Sigmoid colon (tissue), 7 donors: ENCODE results near the gene ABCA2. TPM values are rescaled to one million over a fixed set of nuclear protein-coding genes. Genes with fewer than 3 reads are reported as not detected.

Experiments used
- DNase-seq: peaks from one replicate; pipeline ENCODE4 v3.0.0-alpha.2; 2019
- H3K27ac ChIP-seq, 4 donors: fragments of 200-600 bp; sonication (generic); one replicate each; pipeline ENCODE4 v1.5.1; 2016 to 2019; ENCODE audit warnings: mild to moderate bottlenecking in 1 of 4
- H3K27me3 ChIP-seq, 3 donors: fragments of 200-600 bp; sonication (generic); one replicate each; pipeline ENCODE4 v1.5.1; 2019; ENCODE audit warnings: mild to moderate bottlenecking in 1 of 3
- H3K36me3 ChIP-seq, 4 donors: fragments of 200-600 bp; sonication (generic); one replicate each; pipeline ENCODE4 v1.5.1; 2016 to 2019
- H3K4me1 ChIP-seq, 4 donors: fragments of 200-600 bp; sonication (generic); one replicate each; pipeline ENCODE4 v1.5.1; 2017 to 2019
- H3K4me3 ChIP-seq, 4 donors: fragments of 200-600 bp; sonication (generic); one replicate each; pipeline ENCODE4 v1.5.1; 2017 to 2019; ENCODE audit warnings: mild to moderate bottlenecking in 2 of 4, moderate library complexity in 1 of 4
- H3K9me3 ChIP-seq, 4 donors: fragments of 200-600 bp in 3 of 4; sonication (generic) in 3 of 4; one replicate each; pipeline versions ENCODE4 v1.5.1 to v1.6.1; 2013 to 2019
- EP300 ChIP-seq, 4 donors: sonication (generic); formaldehyde crosslinking; IDR thresholded peaks; one replicate each; pipeline ENCODE4 v1.6.1; 2017; ENCODE audit warnings: antibody characterized with exemption in 4 of 4
- POLR2A ChIP-seq, 2 donors: fragments of 450-650 bp; IDR thresholded peaks; one replicate each; pipeline ENCODE4 v1.6.1; 2016; ENCODE audit warnings: antibody characterized with exemption in 2 of 2, mild to moderate bottlenecking in 2 of 2, moderate library complexity in 2 of 2
- POLR2AphosphoS5 ChIP-seq, 4 donors: sonication (generic); formaldehyde crosslinking; IDR thresholded peaks; one replicate each; pipeline ENCODE4 v1.6.1; 2017; ENCODE audit warnings: antibody characterized with exemption in 4 of 4
- WGBS, 2 donors: extraction: QIAGEN DNeasy Blood & Tissue Kit; methylation state at CpG; one replicate each; pipeline ENCODE4 v1.1.7; 2013; 5-methylcytosine and 5-hydroxymethylcytosine counted together
- intact Hi-C: fragments of 100-400 bp; cut with DNase I; formaldehyde crosslinking; loops from one replicate; pipeline ENCODE4 v1.15.1; 2023
- polyA plus RNA-seq, 3 donors: library from polyadenylated mRNA; stranded (reverse); fragments of 200-250 nt; gene quantifications; one replicate each; pipeline ENCODE4 v1.2.3, GENCODE V29; 2013
- total RNA-seq, 4 donors: library from RNA; depleted of rRNA; stranded (reverse); fragments of >200 nt; gene quantifications; one replicate each; pipeline ENCODE4 v1.1.0, GENCODE V29; 2016
- TF ChIP-seq, protein P1 (sequence below), 4 experiments: fragments of 450-650 bp in 3 of 4; fragments of 200-600 bp in 1 of 4; IDR thresholded peaks; one replicate each; pipeline ENCODE4 v1.5.1; 2016 to 2019; ENCODE audit warnings: antibody characterized with exemption in 4 of 4, mild to moderate bottlenecking in 3 of 4, moderate library complexity in 2 of 4
- donor health status: healthy with polysubstance abuse.
- donor health status: Bipolar disorder and iron deficiency.
- donor health status: healthy.

ABCA2 gene
- total and polyA plus RNA-seq, 7 donors, result 6.0 to 28.6 (median 12.5) TPM

DNA sequence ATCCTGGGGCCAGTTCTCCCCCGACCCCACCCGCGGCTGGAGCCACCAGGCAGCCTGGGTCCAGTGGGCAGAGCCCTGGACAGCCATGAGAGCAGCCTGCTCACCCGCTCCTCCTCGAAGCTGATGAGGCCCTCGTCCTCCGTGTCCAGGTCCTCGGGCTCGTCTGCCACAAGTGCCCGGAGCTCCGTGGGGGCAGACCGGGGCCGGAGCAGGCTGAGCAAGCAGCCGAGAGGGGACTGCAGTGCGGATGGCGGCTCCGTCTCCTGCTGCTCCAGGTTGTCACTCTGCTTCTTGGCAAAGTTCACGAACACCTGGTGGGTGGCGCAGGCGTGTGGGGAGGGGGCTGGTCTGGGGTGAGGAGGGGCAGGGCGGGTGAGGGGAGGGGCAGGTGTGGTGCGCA is 19.7 kb downstream of the ABCA2 start:
- DNase-seq, result no peak
- Histone ChIP-seq H3K27ac (no peak overlapping the region), H3K27me3 (no peaks in the 10 kb centered on the region), H3K4me1 (no peaks in the 10 kb centered on the region), H3K4me3 (no peak overlapping the region), H3K36me3 (peaks cover 0 to 35% (median 16%) of the 10 kb centered on the region in 4 donors), H3K9me3 (no peaks in the 10 kb centered on the region)
- WGBS, 2 donors, result 83% methylated on average over 22 of the region's 22 CpGs
- TF ChIP-seq EP300 (IDR thresholded peaks at IDR 0.05), result no peak
- TF ChIP-seq POLR2AphosphoS5 (IDR thresholded peaks at IDR 0.05), result no peak
- TF ChIP-seq, protein P1, sequence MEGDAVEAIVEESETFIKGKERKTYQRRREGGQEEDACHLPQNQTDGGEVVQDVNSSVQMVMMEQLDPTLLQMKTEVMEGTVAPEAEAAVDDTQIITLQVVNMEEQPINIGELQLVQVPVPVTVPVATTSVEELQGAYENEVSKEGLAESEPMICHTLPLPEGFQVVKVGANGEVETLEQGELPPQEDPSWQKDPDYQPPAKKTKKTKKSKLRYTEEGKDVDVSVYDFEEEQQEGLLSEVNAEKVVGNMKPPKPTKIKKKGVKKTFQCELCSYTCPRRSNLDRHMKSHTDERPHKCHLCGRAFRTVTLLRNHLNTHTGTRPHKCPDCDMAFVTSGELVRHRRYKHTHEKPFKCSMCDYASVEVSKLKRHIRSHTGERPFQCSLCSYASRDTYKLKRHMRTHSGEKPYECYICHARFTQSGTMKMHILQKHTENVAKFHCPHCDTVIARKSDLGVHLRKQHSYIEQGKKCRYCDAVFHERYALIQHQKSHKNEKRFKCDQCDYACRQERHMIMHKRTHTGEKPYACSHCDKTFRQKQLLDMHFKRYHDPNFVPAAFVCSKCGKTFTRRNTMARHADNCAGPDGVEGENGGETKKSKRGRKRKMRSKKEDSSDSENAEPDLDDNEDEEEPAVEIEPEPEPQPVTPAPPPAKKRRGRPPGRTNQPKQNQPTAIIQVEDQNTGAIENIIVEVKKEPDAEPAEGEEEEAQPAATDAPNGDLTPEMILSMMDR (IDR thresholded peaks at IDR 0.05), result no peak
- TF ChIP-seq POLR2A (IDR thresholded peaks at IDR 0.05), result no peak
- intact Hi-C loops, result no loop called here

DNA sequence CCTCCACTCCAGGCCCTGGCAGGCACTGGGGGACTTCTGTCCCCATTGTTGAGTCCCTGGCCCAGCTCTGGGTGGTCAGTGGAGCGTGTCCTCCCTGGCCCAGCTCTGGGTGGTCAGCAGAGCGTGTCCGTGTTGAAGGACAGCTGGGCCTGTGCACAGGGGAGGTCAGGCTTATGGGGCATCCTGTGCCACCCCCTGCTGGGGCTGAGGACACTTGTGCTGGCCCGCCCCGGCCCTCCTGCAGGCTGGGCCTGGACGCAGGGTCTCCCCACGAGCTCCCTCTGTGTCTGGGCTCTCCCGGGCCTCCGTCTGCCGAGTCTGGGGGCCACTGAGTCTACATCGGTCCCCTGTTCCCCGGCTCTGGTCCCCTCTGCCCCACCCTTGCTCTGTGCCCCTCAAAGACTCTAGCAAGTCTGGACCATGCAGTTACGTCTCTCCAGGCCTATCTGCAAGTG is 20.2 kb downstream of the ABCA2 start:
- H3K4me1 ChIP-seq, result no peaks in the 10 kb centered on the region
- H3K9me3 ChIP-seq, result no peaks in the 10 kb centered on the region
- TF ChIP-seq POLR2A (IDR thresholded peaks at IDR 0.05), result no peak
- no peak for TF ChIP-seq POLR2AphosphoS5 (IDR thresholded peaks at IDR 0.05)
- TF ChIP-seq, protein P1 (IDR thresholded peaks at IDR 0.05), result no peak
- no peak for TF ChIP-seq EP300 (IDR thresholded peaks at IDR 0.05)
- DNase-seq, result no peak
- H3K27ac ChIP-seq, result no peak overlapping the region
- intact Hi-C loops, result no loop called here
- WGBS, 2 donors, result 88 to 90% methylated on average over 13 of the region's 13 CpGs
- H3K36me3 ChIP-seq, result peaks cover 0 to 31% (median 15%) of the 10 kb centered on the region in 4 donors
- no peak overlapping the region for H3K4me3 ChIP-seq
- no peaks in the 10 kb centered on the region for H3K27me3 ChIP-seq

DNA sequence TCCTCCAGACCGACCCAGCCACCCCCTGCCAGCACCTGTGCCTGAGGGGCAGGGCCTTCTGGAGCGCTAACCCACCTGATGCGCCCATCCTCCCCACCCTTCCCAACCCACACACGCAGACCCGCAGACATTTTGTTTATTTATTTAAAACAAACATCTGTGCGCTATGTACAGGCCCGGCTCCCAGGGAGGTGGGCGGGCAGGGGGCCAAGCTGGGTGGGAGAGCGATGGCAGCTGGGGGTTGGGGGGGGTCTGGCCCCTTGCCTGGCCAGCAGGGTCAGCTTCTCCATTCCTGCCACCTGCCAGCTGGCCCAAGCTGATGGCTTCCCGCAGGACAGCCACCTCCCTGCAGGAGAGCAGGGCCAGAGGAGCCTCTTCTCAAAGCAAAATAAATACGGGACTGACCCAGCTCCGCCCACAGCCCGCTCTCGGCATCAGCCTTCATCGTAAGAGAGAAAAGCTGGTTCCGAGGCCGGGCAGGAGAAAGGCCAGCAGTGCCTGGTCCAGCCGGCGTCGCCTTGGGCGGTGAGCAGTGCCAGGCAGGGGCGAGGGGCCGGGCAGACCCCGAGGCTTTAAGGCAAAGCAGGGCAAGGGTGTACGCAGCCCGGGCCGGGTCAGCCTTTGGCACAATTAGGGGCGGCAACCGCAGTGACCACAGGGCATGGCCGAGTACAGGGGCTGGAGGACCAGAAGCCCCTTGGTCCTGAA is 20.8 kb downstream of the ABCA2 start:
- H3K4me3 ChIP-seq, result no peak overlapping the region
- DNase-seq, result no peak
- H3K9me3 ChIP-seq, result no peaks in the 10 kb centered on the region
- no peaks in the 10 kb centered on the region for H3K27me3 ChIP-seq
- WGBS, 2 donors, result 79 to 83% methylated on average over 30 of the region's 30 CpGs
- intact Hi-C loops, result no loop called here
- no peaks in the 10 kb centered on the region for H3K4me1 ChIP-seq
- peaks cover 0 to 25% (median 10%) of the 10 kb centered on the region in 4 donors for H3K36me3 ChIP-seq
- no peak for TF ChIP-seq EP300 (IDR thresholded peaks at IDR 0.05)
- TF ChIP-seq, protein P1 (IDR thresholded peaks at IDR 0.05), result no peak
- TF ChIP-seq POLR2A (IDR thresholded peaks at IDR 0.05), result no peak
- no peak for TF ChIP-seq POLR2AphosphoS5 (IDR thresholded peaks at IDR 0.05)
- H3K27ac ChIP-seq, result no peak overlapping the region

DNA sequence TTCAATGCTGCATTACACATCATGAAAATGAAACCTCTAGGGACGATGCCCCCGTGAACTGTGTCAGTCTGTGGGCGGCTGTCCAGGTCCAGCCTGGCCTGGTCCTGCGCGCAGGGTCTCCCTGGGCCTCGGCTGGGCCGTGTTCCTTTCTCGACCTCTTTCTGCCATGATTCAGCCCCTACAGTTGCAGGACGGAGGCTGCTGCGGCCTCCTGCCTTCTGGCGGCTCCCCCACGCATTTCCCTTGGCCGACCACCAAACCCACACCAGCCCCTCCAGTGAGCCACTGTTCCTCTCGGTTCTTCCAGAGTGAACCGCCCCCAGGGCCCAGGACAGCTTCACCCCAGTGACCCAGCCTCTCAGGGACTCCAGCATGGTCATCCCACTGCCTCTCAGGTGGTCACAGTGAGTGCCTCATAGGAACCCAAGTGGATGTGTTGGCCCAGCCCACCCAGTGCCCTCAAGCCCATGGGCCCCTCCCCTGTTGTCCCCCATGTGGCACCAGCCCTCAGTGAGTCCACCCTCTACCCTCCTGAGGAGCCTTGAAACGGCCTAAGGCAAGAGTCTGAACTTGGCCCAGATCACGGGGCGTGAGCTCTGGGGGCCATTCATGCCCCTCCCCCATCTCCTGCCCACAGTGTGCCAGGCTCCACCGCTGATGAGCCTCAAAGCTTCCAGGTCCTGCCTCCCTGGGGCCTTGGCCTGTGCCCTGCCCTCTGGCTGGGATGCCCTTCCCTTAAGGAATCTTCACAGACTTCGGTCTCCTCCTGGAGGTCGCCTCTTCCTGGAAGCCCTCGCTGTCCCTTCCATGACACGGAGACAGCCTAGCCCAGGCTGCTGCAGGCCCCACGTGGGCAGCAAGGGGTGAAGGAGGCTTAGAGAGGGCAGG is 21.7 kb downstream of the ABCA2 start:
- Histone ChIP-seq H3K27me3 (no peaks in the 10 kb centered on the region), H3K9me3 (no peaks in the 10 kb centered on the region), H3K4me1 (no peaks in the 10 kb centered on the region), H3K27ac (no peak overlapping the region), H3K36me3 (peaks cover 0 to 16% (median 5%) of the 10 kb centered on the region in 4 donors), H3K4me3 (no peak overlapping the region)
- WGBS, 2 donors, result 67 to 80% methylated on average over 24 of the region's 24 CpGs
- DNase-seq, result no peak
- TF ChIP-seq, protein P1 (IDR thresholded peaks at IDR 0.05), result no peak
- TF ChIP-seq EP300 (IDR thresholded peaks at IDR 0.05) (no peak), POLR2A (IDR thresholded peaks at IDR 0.05) (no peak), POLR2AphosphoS5 (IDR thresholded peaks at IDR 0.05) (no peak)
- intact Hi-C loops, result no loop called here
